HG03025 (cell line): Measurements from ENCODE around the gene SFPQ.
"Not testable (repeated sequence)": the region's sequence is repeated elsewhere in the genome, so short reads cannot be mapped to it uniquely, and the experiment has no call there.

Experiments
- ATAC-seq: cut with Tn5 transposase; IDR thresholded peaks from one replicate; pipeline ENCODE4 v1.9.1; 2021; ENCODE audit warnings: mild to moderate bottlenecking, moderate library complexity; ENCODE audit not compliant: unreplicated experiment, low FRiP score

The SFPQ gene

GRCh38 chr1:35145892-35146549, 46.9 kb downstream of the SFPQ start:
- ATAC-seq, result not testable (repeated sequence)

- ATAC-seq, result no peak
Measured at GRCh38 chr1:35143737-35144508, 49.0 kb downstream of the SFPQ start.

DNA sequence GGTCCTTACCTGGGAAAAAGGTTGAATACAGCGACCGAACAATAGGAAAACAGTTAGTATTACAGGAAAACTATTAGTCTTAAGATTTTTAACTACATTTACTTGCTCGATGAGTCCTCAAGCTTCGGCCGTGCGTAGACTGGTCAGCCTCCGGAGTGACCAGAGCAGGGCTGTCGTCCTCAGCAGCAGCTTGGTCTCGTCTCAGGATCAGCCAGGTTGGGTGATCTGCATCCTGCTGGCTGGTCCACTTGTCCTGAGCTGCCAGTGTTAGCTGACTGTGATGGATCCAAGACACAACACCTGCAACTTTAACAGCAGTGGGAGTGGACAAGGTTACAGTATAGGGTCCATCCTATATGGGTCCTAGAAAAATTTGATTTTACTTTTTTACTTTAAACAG, 50.2 kb downstream of the SFPQ start:
- ATAC-seq, result not testable (repeated sequence)

DNA sequence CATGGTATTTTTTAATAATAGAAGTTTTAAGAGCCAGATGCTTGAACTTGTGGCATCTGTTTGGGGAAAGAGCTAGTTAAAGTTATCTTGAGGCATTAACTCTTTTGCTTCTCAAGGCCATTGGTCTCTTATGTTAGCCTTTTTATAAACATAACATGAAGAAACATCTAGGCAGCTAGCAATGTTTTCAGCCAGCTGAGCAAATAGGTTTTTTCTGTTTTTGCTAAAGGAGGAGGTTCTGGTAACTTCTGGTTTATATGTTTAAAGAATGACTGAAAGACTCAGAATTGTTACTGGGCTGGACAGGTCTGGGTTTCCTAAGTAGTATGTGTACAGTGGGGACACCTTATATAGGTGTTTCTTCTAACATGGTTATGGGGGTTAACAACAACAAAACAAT, 50.7 kb downstream of the SFPQ start:
- not testable (repeated sequence) for ATAC-seq

DNA sequence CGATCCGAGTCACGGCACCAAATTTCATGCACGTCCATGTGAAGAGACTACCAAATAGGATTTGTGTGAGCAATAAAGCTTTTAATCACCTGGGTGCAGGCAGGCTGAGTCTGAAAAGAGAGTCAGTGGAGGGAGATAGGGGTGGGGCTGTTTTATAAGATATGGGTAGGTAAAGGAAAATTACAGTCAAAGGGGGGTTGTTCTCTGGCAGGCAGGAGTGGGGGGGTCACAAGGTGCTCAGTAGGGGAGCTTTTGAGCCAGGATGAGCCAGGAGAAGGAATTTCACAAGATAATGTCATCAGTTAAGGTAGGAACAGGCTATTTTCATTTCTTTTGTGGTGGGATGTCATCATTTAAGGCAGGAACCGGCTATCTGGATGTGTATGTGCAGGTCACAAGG, 55.4 kb downstream of the SFPQ start:
- ATAC-seq, result not testable (repeated sequence)

- ATAC-seq, result no peak
Measured at GRCh38 chr1:35136780-35137179, 56.2 kb downstream of the SFPQ start.
